ENCODE measurements around the gene LIPM.

Gene LIPM

GRCh38 chr10:88800152-88801125 is 2.1 kb upstream of the LIPM start:
- H3K4me1 ChIP-seq (ENCODE audit: control insufficient read depth in 1 of 2, insufficient read depth in 2 of 2, low read length in 2 of 2) = no peaks in the 10 kb centered on the region
- no peak overlapping the region for H3K27ac ChIP-seq (ENCODE audit: low read depth, low read length)
- H3K36me3 ChIP-seq (ENCODE audit: control insufficient read depth in 1 of 2, insufficient read depth in 2 of 2, low read length in 2 of 2) = no peaks in the 10 kb centered on the region
- H3K9ac ChIP-seq (ENCODE audit: low read depth in 1 of 2, low read length in 2 of 2) = no peak overlapping the region
- no peaks in the 10 kb centered on the region for H3K27me3 ChIP-seq (ENCODE audit: control insufficient read depth in 1 of 2, insufficient read depth in 2 of 2, low read length in 2 of 2)
- no peak overlapping the region for H3K4me3 ChIP-seq (ENCODE audit: low read depth in 1 of 2, low read length in 2 of 2)
- H3K9me3 ChIP-seq (ENCODE audit: control insufficient read depth in 1 of 2, low read length in 2 of 2) = no peaks in the 10 kb centered on the region

GRCh38 chr10:88803641-88804040 is 1.1 kb downstream of the LIPM start:
- no peaks in the 10 kb centered on the region for H3K9me3 ChIP-seq (ENCODE audit: control insufficient read depth in 1 of 2, low read length in 2 of 2)
- H3K9ac ChIP-seq (ENCODE audit: low read depth in 1 of 2, low read length in 2 of 2) = no peak overlapping the region
- H3K4me3 ChIP-seq (ENCODE audit: low read depth in 1 of 2, low read length in 2 of 2) = no peak overlapping the region

GRCh38 chr10:88804083-88804812 is 1.7 kb downstream of the LIPM start:
- H3K9ac ChIP-seq (ENCODE audit: low read depth in 1 of 2, low read length in 2 of 2) = no peak overlapping the region
- H3K27me3 ChIP-seq (ENCODE audit: control insufficient read depth in 1 of 2, insufficient read depth in 2 of 2, low read length in 2 of 2) = no peaks in the 10 kb centered on the region
- no peaks in the 10 kb centered on the region for H3K36me3 ChIP-seq (ENCODE audit: control insufficient read depth in 1 of 2, insufficient read depth in 2 of 2, low read length in 2 of 2)
- no peaks in the 10 kb centered on the region for H3K9me3 ChIP-seq (ENCODE audit: control insufficient read depth in 1 of 2, low read length in 2 of 2)
- H3K4me3 ChIP-seq (ENCODE audit: low read depth in 1 of 2, low read length in 2 of 2) = no peak overlapping the region
- no peak overlapping the region for H3K27ac ChIP-seq (ENCODE audit: low read depth, low read length)
- no peaks in the 10 kb centered on the region for H3K4me1 ChIP-seq (ENCODE audit: control insufficient read depth in 1 of 2, insufficient read depth in 2 of 2, low read length in 2 of 2)

More at GRCh38 chr10:88803641-88804040, 1.1 kb downstream of the LIPM start:
- Histone ChIP-seq H3K4me1 (ENCODE audit: control insufficient read depth in 1 of 2, insufficient read depth in 2 of 2, low read length in 2 of 2) (no peaks in the 10 kb centered on the region), H3K36me3 (ENCODE audit: control insufficient read depth in 1 of 2, insufficient read depth in 2 of 2, low read length in 2 of 2) (no peaks in the 10 kb centered on the region), H3K27me3 (ENCODE audit: control insufficient read depth in 1 of 2, insufficient read depth in 2 of 2, low read length in 2 of 2) (no peaks in the 10 kb centered on the region), H3K27ac (ENCODE audit: low read depth, low read length) (no peak overlapping the region)

GRCh38 chr10:88805361-88805760 is 2.8 kb downstream of the LIPM start:
- Histone ChIP-seq H3K27me3 (ENCODE audit: control insufficient read depth in 1 of 2, insufficient read depth in 2 of 2, low read length in 2 of 2) (no peaks in the 10 kb centered on the region), H3K36me3 (ENCODE audit: control insufficient read depth in 1 of 2, insufficient read depth in 2 of 2, low read length in 2 of 2) (no peaks in the 10 kb centered on the region), H3K4me3 (ENCODE audit: low read depth in 1 of 2, low read length in 2 of 2) (no peak overlapping the region), H3K9ac (ENCODE audit: low read depth in 1 of 2, low read length in 2 of 2) (no peak overlapping the region), H3K9me3 (ENCODE audit: control insufficient read depth in 1 of 2, low read length in 2 of 2) (no peaks in the 10 kb centered on the region), H3K27ac (ENCODE audit: low read depth, low read length) (no peak overlapping the region), H3K4me1 (ENCODE audit: control insufficient read depth in 1 of 2, insufficient read depth in 2 of 2, low read length in 2 of 2) (no peaks in the 10 kb centered on the region)

GRCh38 chr10:88805924-88806323 is 3.4 kb downstream of the LIPM start:
- Histone ChIP-seq H3K36me3 (ENCODE audit: control insufficient read depth in 1 of 2, insufficient read depth in 2 of 2, low read length in 2 of 2) (no peaks in the 10 kb centered on the region), H3K27me3 (ENCODE audit: control insufficient read depth in 1 of 2, insufficient read depth in 2 of 2, low read length in 2 of 2) (no peaks in the 10 kb centered on the region), H3K9ac (ENCODE audit: low read depth in 1 of 2, low read length in 2 of 2) (no peak overlapping the region), H3K9me3 (ENCODE audit: control insufficient read depth in 1 of 2, low read length in 2 of 2) (no peaks in the 10 kb centered on the region), H3K27ac (ENCODE audit: low read depth, low read length) (no peak overlapping the region), H3K4me3 (ENCODE audit: low read depth in 1 of 2, low read length in 2 of 2) (no peak overlapping the region), H3K4me1 (ENCODE audit: control insufficient read depth in 1 of 2, insufficient read depth in 2 of 2, low read length in 2 of 2) (no peaks in the 10 kb centered on the region)

- Histone ChIP-seq H3K9ac (ENCODE audit: low read depth in 1 of 2, low read length in 2 of 2) (no peak overlapping the region), H3K27me3 (ENCODE audit: control insufficient read depth in 1 of 2, insufficient read depth in 2 of 2, low read length in 2 of 2) (peaks cover 0 to 4% of the 10 kb centered on the region in 2 donors), H3K4me1 (ENCODE audit: control insufficient read depth in 1 of 2, insufficient read depth in 2 of 2, low read length in 2 of 2) (no peaks in the 10 kb centered on the region), H3K36me3 (ENCODE audit: control insufficient read depth in 1 of 2, insufficient read depth in 2 of 2, low read length in 2 of 2) (no peaks in the 10 kb centered on the region), H3K4me3 (ENCODE audit: low read depth in 1 of 2, low read length in 2 of 2) (no peak overlapping the region), H3K27ac (ENCODE audit: low read depth, low read length) (no peak overlapping the region), H3K9me3 (ENCODE audit: control insufficient read depth in 1 of 2, low read length in 2 of 2) (no peaks in the 10 kb centered on the region)
Observed at GRCh38 chr10:88809621-88810020, 7.1 kb downstream of the LIPM start.

GRCh38 chr10:88810196-88810961 is 7.8 kb downstream of the LIPM start:
- Histone ChIP-seq H3K4me3 (ENCODE audit: low read depth in 1 of 2, low read length in 2 of 2) (no peak overlapping the region), H3K27me3 (ENCODE audit: control insufficient read depth in 1 of 2, insufficient read depth in 2 of 2, low read length in 2 of 2) (peaks cover 0 to 4% of the 10 kb centered on the region in 2 donors)

GRCh38 chr10:88813200-88813599 is 10.7 kb downstream of the LIPM start:
- H3K36me3 ChIP-seq (ENCODE audit: control insufficient read depth in 1 of 2, insufficient read depth in 2 of 2, low read length in 2 of 2) = no peaks in the 10 kb centered on the region
- H3K4me1 ChIP-seq (ENCODE audit: control insufficient read depth in 1 of 2, insufficient read depth in 2 of 2, low read length in 2 of 2) = no peaks in the 10 kb centered on the region
- H3K4me3 ChIP-seq (ENCODE audit: low read depth in 1 of 2, low read length in 2 of 2) = no peak overlapping the region
- H3K27ac ChIP-seq (ENCODE audit: low read depth, low read length) = no peak overlapping the region
- no peak overlapping the region for H3K9ac ChIP-seq (ENCODE audit: low read depth in 1 of 2, low read length in 2 of 2)
- no peaks in the 10 kb centered on the region for H3K9me3 ChIP-seq (ENCODE audit: control insufficient read depth in 1 of 2, low read length in 2 of 2)
- H3K27me3 ChIP-seq (ENCODE audit: control insufficient read depth in 1 of 2, insufficient read depth in 2 of 2, low read length in 2 of 2) = peaks cover 0 to 4% of the 10 kb centered on the region in 2 donors

More at GRCh38 chr10:88810196-88810961, 7.8 kb downstream of the LIPM start:
- Histone ChIP-seq H3K27ac (ENCODE audit: low read depth, low read length) (no peak overlapping the region), H3K9ac (ENCODE audit: low read depth in 1 of 2, low read length in 2 of 2) (no peak overlapping the region), H3K9me3 (ENCODE audit: control insufficient read depth in 1 of 2, low read length in 2 of 2) (no peaks in the 10 kb centered on the region), H3K36me3 (ENCODE audit: control insufficient read depth in 1 of 2, insufficient read depth in 2 of 2, low read length in 2 of 2) (no peaks in the 10 kb centered on the region), H3K4me1 (ENCODE audit: control insufficient read depth in 1 of 2, insufficient read depth in 2 of 2, low read length in 2 of 2) (no peaks in the 10 kb centered on the region)

- H3K9ac ChIP-seq (ENCODE audit: low read depth in 1 of 2, low read length in 2 of 2) = no peak overlapping the region
- no peaks in the 10 kb centered on the region for H3K9me3 ChIP-seq (ENCODE audit: control insufficient read depth in 1 of 2, low read length in 2 of 2)
- no peak overlapping the region for H3K4me3 ChIP-seq (ENCODE audit: low read depth in 1 of 2, low read length in 2 of 2)
- no peaks in the 10 kb centered on the region for H3K36me3 ChIP-seq (ENCODE audit: control insufficient read depth in 1 of 2, insufficient read depth in 2 of 2, low read length in 2 of 2)
- no peaks in the 10 kb centered on the region for H3K27me3 ChIP-seq (ENCODE audit: control insufficient read depth in 1 of 2, insufficient read depth in 2 of 2, low read length in 2 of 2)
- no peak overlapping the region for H3K27ac ChIP-seq (ENCODE audit: low read depth, low read length)
- no peaks in the 10 kb centered on the region for H3K4me1 ChIP-seq (ENCODE audit: control insufficient read depth in 1 of 2, insufficient read depth in 2 of 2, low read length in 2 of 2)
Observed at GRCh38 chr10:88819290-88819689, 16.8 kb downstream of the LIPM start.
